Mesothelial cell of epicardium (in vitro differentiated cells): Measurements from ENCODE around the gene FDXR. TPM values are rescaled to one million over a fixed set of nuclear protein-coding genes. Genes with fewer than 3 reads are reported as not detected.
"Not testable (repeated sequence)": the region's sequence is repeated elsewhere in the genome, so short reads cannot be mapped to it uniquely, and the experiment has no call there.

Source experiments
- DNase-seq, 2 experiments: peaks; one replicate each; pipeline ENCODE4 v3.0.0; 2021; ENCODE audit warnings: low spot score in 2 of 2; ENCODE audit not compliant: unreplicated experiment in 2 of 2
- H3K27ac Mint-ChIP-seq: 2 replicates; pipeline ENCODE4 v1.8.0; 2021; ENCODE audit warnings: mixed read lengths
- H3K27me3 Mint-ChIP-seq: 2 replicates; pipeline ENCODE4 v1.8.0; 2021; ENCODE audit warnings: low read depth, mixed read lengths
- H3K36me3 Mint-ChIP-seq: 2 replicates; pipeline ENCODE4 v1.8.0; 2021; ENCODE audit warnings: mixed read lengths
- H3K4me1 Mint-ChIP-seq: 2 replicates; pipeline ENCODE4 v1.8.0; 2021; ENCODE audit warnings: mixed read lengths
- H3K4me3 Mint-ChIP-seq: 2 replicates; pipeline ENCODE4 v1.8.0; 2021; ENCODE audit warnings: mild to moderate bottlenecking, moderate library complexity, mixed read lengths
- H3K9me3 Mint-ChIP-seq: 2 replicates; pipeline ENCODE4 v1.8.0; 2021; ENCODE audit warnings: mixed read lengths
- CTCF ChIP-seq: fragments of 200-600 bp; sonication (generic); IDR thresholded peaks from one replicate; pipeline ENCODE4 v1.5.0; 2021; ENCODE audit warnings: antibody characterized with exemption; ENCODE audit not compliant: unreplicated experiment
- total RNA-seq: library from RNA; stranded (reverse); gene quantifications from 3 replicates; pipeline ENCODE4 v1.2.1, GENCODE V29; 2021

FDXR gene
- total RNA-seq, 1 donor from 2014 or later, result 20.4 TPM

- Mint-ChIP-seq H3K4me3 (no peak overlapping the region), H3K9me3 (peaks cover 3% of the 10 kb centered on the region), H3K4me1 (peaks cover 7% of the 10 kb centered on the region), H3K27me3 (peaks cover 2% of the 10 kb centered on the region), H3K36me3 (peaks cover 2% of the 10 kb centered on the region), H3K27ac (no peak overlapping the region)
- no peak for TF ChIP-seq CTCF
- no peak for DNase-seq
Observed at GRCh38 chr17:74916136-74916850, 43.5 kb upstream of the FDXR start.

GRCh38 chr17:74911423-74911822, 38.6 kb upstream of the FDXR start:
- H3K27ac Mint-ChIP-seq, H3K9me3 Mint-ChIP-seq, H3K36me3 Mint-ChIP-seq, H3K4me3 Mint-ChIP-seq, DNase-seq, H3K27me3 Mint-ChIP-seq: not testable (repeated sequence)
- H3K4me1 Mint-ChIP-seq, result peaks cover 21% of the 10 kb centered on the region

DNA sequence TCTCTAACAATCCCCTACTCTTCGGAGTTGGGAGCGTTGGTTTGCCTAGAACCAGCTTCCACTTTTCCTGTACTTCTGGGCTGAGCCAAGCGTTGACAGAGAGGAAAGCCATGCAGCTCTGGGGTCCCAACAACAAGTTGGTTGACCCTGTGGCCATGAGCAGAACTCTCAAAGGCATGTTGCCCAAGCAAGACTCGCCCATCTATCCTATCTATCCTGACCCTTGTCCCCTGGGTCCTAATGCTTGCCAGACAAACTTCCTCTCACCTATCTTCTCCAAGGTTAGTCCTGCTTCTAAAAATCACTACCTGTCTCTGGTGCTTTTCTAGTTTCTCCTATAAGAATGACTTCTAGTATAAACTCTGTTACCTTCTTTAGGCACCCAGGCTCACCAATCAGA, 36.3 kb upstream of the FDXR start:
- not testable (repeated sequence) for H3K27me3 Mint-ChIP-seq, DNase-seq, H3K27ac Mint-ChIP-seq, H3K36me3 Mint-ChIP-seq, H3K9me3 Mint-ChIP-seq, H3K4me3 Mint-ChIP-seq
- peaks cover 22% of the 10 kb centered on the region for H3K4me1 Mint-ChIP-seq

DNA sequence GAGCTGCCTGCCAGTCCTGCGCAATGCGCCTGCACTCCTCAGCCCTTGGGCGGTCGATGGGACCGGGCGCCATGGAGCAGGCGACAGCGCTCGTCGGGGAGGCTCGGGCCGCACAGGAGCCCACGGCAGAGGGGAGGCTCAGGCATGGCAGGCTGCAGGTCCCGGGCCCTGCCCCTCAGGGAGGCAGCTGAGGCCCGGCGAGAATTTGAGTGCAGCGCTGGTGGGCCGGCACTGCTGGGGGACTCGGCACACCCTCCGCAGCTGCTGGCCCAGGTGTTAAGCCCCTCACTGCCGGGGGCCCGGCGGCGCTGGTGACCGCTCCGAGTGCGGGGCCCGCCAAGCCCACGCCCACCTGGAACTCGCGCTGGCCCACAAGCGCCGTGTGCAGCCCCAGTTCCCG, 34.2 kb upstream of the FDXR start:
- peaks cover 22% of the 10 kb centered on the region for H3K4me1 Mint-ChIP-seq
- no peak for TF ChIP-seq CTCF
- H3K27ac Mint-ChIP-seq, result no peak overlapping the region
- DNase-seq, result no peak
- no peaks in the 10 kb centered on the region for H3K27me3 Mint-ChIP-seq
- no peaks in the 10 kb centered on the region for H3K9me3 Mint-ChIP-seq
- H3K4me3 Mint-ChIP-seq, result no peak overlapping the region
- H3K36me3 Mint-ChIP-seq, result no peaks in the 10 kb centered on the region

DNA sequence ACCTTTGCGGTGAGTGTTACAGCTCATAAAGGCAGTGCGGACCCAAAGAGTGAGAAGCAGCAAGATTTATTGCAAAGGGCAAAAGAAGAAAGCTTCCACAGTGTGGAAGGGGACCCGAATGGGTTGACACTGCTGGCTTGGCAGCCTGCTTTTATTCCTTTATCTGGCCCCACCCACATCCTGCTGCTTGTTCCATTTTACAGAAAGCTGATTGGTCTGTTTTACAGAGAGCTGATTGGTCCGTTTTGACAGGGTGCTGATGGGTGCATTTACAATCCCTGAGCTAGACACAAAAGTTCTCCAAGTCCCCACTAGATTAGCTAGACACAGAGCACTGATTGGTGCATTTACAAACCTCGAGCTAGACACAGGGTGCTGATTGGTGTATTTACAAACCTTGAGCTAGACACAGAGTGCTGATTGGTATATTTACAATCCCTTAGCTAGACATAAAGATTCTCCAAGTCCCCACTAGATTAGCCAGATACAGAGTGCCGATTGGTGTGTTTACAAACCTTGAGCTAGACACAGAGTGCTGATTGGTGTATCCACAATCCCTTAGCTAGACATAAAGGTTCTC, 33.5 kb upstream of the FDXR start:
- not testable (repeated sequence) for H3K36me3 Mint-ChIP-seq, H3K9me3 Mint-ChIP-seq, H3K4me3 Mint-ChIP-seq, H3K27ac Mint-ChIP-seq, DNase-seq, H3K27me3 Mint-ChIP-seq
- peaks cover 22% of the 10 kb centered on the region for H3K4me1 Mint-ChIP-seq

DNA sequence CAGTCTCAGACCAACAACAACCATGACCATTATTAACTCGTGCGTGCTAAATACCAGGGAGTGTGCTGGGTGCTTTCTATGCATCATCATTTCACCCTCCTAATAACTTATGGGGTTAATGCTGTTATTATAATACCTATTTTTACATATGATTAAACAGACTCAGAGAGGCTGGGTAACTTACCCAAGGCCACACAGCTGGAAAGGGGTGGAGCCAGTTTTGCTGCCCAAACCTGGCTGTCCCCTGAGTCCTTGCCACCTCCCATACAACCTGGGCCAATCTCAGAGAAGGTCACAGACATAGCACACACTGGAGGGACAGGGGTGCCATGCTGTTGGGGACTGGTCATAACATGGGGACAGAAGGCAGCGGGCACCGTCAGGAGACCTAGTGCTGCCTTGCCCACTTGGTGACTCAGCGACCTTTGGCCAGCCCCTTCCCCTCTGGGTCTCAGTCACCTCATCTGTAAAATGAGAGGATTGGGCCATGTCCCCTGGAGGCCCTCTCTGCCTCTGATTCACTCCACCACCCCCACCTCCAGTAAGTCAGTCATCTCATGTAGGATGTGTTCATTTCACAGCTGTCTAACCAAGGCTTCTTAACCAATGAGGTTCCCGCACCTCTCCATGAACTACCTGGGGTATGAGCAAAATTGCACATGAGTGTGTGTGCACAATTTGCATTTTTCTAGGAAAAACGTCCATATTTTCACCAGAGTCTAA, 32.1 kb upstream of the FDXR start:
- no peak for DNase-seq
- Mint-ChIP-seq H3K9me3 (no peaks in the 10 kb centered on the region), H3K36me3 (no peaks in the 10 kb centered on the region), H3K4me3 (no peak overlapping the region), H3K27me3 (peaks cover 3% of the 10 kb centered on the region), H3K4me1 (peaks cover 22% of the 10 kb centered on the region), H3K27ac (no peak overlapping the region)
- TF ChIP-seq CTCF, result no peak

DNA sequence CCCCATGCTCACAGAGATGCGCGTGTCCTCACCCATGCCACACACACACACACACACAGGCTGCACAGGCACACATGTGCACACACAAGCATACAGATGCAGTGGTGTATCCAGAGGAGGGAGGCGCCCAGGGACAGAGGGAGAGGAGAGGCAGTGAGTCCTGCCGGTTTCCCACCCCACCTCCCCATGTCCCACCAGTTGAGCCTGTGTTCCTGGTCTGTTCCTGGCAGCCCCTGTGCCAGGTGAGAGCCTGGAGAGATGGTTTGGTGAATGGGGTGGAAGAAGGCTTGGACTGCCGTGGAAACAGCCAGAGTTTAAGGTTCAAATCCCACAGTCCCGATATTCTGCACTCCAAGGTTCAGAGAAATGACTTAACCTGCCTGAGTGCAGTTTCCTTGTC, 30.9 kb upstream of the FDXR start:
- DNase-seq, result no peak
- Mint-ChIP-seq H3K9me3 (no peaks in the 10 kb centered on the region), H3K36me3 (no peaks in the 10 kb centered on the region), H3K4me1 (peaks cover 15% of the 10 kb centered on the region), H3K27me3 (peaks cover 8% of the 10 kb centered on the region), H3K4me3 (no peak overlapping the region), H3K27ac (no peak overlapping the region)
- TF ChIP-seq CTCF, result no peak
